ENCODE measurements around the gene PTPRA. TPM values are rescaled to one million over a fixed set of nuclear protein-coding genes. Genes with fewer than 3 reads are reported as not detected.
A peak's percentile ranks its signal among the peaks of the same experiment; 100 is the strongest.

Gene PTPRA
- total and polyA plus RNA-seq, 2 of the 8 experiments (the other 6 are each of a cell fraction or from before 2014, with no cell fraction given): 47.7 to 51.3 TPM

GRCh38 chr20:3088031-3088430 is 214.8 kb downstream of the PTPRA start:
- Histone ChIP-seq H3K56ac (replicated peaks; ENCODE audit: insufficient read length, low read depth, low read length) (no peak overlapping the region), H2BK120ac (replicated peaks; ENCODE audit: low read depth, low read length) (no peak overlapping the region), H3K79me2 (ENCODE audit: control insufficient read depth in 1 of 2, insufficient read depth in 2 of 2, low read length in 2 of 2) (no peaks in the 10 kb centered on the region), H3K23me2 (ENCODE audit: low read depth, low read length) (peaks cover 5% of the 10 kb centered on the region; the same call in 1 of the 2 replicates), H3K79me1 (ENCODE audit: low read depth, low read length) (no peaks in the 10 kb centered on the region), H4K20me1 (replicated peaks in 1 of 2; ENCODE audit: control insufficient read depth in 1 of 2, insufficient read depth in 2 of 2, low read length in 2 of 2) (no peaks in the 10 kb centered on the region), H4K91ac (replicated peaks; ENCODE audit: insufficient read length, low read length) (no peak overlapping the region), H3K9me3 (ENCODE audit: insufficient read depth in 2 of 2, low read depth in 1 of 2, low read length in 1 of 2) (no peaks in the 10 kb centered on the region), H3K23ac (ENCODE audit: insufficient read length) (no peak overlapping the region), H4K8ac (ENCODE audit: extremely low read depth, insufficient read depth, low read length) (no peak overlapping the region; the same call in 1 of the 2 replicates), H3K14ac (ENCODE audit: insufficient read length) (no peak overlapping the region), H3K4me1 (replicated peaks in 1 of 4; ENCODE audit: control insufficient read depth in 3 of 4, insufficient read depth in 4 of 4, low read length in 3 of 4) (peaks cover 0 to 10% (median 6%) of the 10 kb centered on the region in 4 experiments; a peak in 5 of 7 replicates), H3K27me3 (replicated peaks in 1 of 4; ENCODE audit: control insufficient read depth in 3 of 4, extremely low read depth in 1 of 4, insufficient read depth in 3 of 4, low read length in 3 of 4) (peaks cover 9 to 31% (median 23%) of the 10 kb centered on the region in 4 experiments), H2BK12ac (ENCODE audit: low read depth, low read length) (no peak overlapping the region), H2BK15ac (ENCODE audit: low read length) (0 out of 2 replicates have a peak overlapping the region, but pooled peaks have one; percentile 63), H3K4ac (replicated peaks; ENCODE audit: insufficient read length, low read depth, low read length) (no peak overlapping the region), H2BK20ac (ENCODE audit: low read length) (no peak overlapping the region), H3K9ac (replicated peaks in 1 of 4; ENCODE audit: extremely low read depth in 1 of 4, low read depth in 3 of 4, low read length in 3 of 4) (no peak overlapping the region), H3K4me2 (ENCODE audit: insufficient read depth in 1 of 2, low read depth in 2 of 2, low read length in 2 of 2) (no peak overlapping the region), H2AFZ (ENCODE audit: low read length) (no peak overlapping the region), H3K36me3 (ENCODE audit: control insufficient read depth in 2 of 4, insufficient read depth in 4 of 4, low read length in 3 of 4) (no peaks in the 10 kb centered on the region), H3K18ac (ENCODE audit: extremely low read depth, low read length) (no peak overlapping the region), H2BK5ac (ENCODE audit: low read depth, low read length) (no peak overlapping the region), H3K27ac (ENCODE audit: low read depth, low read length) (no peak overlapping the region), H4K5ac (ENCODE audit: insufficient read length, low read depth, low read length) (no peak overlapping the region), H2AK5ac (ENCODE audit: low read depth, low read length) (no peak overlapping the region), H3K4me3 (ENCODE audit: extremely low read depth in 1 of 4, insufficient read depth in 2 of 4, low read depth in 3 of 4, low read length in 4 of 4) (no peak overlapping the region)
- POLR2A ChIA-PET (ENCODE audit: partially characterized antibody): no interaction called here
- DNase-seq (ENCODE audit: low read depth in 1 of 2, low spot score in 2 of 2) (no peak), FAIRE-seq (no peak)
- CTCF ChIA-PET (ENCODE audit: partially characterized antibody): interaction anchor here (0.7 to 1.8 kb wide), 6 partner anchors 11 to 171 kb away, joined by 3 to 7 read pairs (median 4); no protein-coding TSS in a partner anchor
- 83% methylated on average over 7 of the region's 7 CpGs; no CpG with 5 or more reads in 1 of the 2 experiments for WGBS, 2 experiments (ENCODE audit: extremely low coverage in 1 of 2, insufficient coverage in 1 of 2, insufficient read length in 1 of 2, insufficient replicate concordance in 2 of 2, low coverage in 1 of 2, low lambda C conversion rate in 2 of 2, missing lambda C conversion rate in 1 of 2)
- TF ChIP-seq MAFK (IDR thresholded peaks at IDR 0.05; ENCODE audit: low read depth, low read length) (no peak), NRF1 (IDR thresholded peaks at IDR 0.05; ENCODE audit: low read depth, low read length) (no peak), E2F6 (IDR thresholded peaks at IDR 0.05) (no peak), TBP (IDR thresholded peaks at IDR 0.05; ENCODE audit: low read depth, low read length) (no peak), SP1 (IDR thresholded peaks at IDR 0.05; ENCODE audit: low read depth, low read length) (no peak), TAF7 (optimal IDR thresholded peaks at IDR 0.05; ENCODE audit: borderline replicate concordance, low read depth, low read length) (no peak), SP2 (IDR thresholded peaks at IDR 0.05; ENCODE audit: low read length) (no peak), GTF2F1 (IDR thresholded peaks at IDR 0.05; ENCODE audit: borderline replicate concordance, low read depth, low read length) (no peak)
